Sciatic nerve (tissue), 2 donors: ENCODE data around the gene LGALS9C. TPM values are rescaled to one million over a fixed set of nuclear protein-coding genes. Genes with fewer than 3 reads are reported as not detected.
"Not testable (repeated sequence)": the region's sequence is repeated elsewhere in the genome, so short reads cannot be mapped to it uniquely, and the experiment has no call there.

Source experiments
- ATAC-seq: fragments of 200-7000 bp; cut with Tn5 transposase; one replicate; pipeline ENCODE4 v1.9.1; 2020; ENCODE audit warnings: mild to moderate bottlenecking, moderate library complexity
- DNase-seq: peaks from one replicate; pipeline ENCODE4 v3.0.0-alpha.2; 2020; ENCODE audit warnings: low spot score
- intact Hi-C: fragments of 100-400 bp; cut with DNase I; formaldehyde crosslinking; loops from one replicate; pipeline ENCODE4 v1.14.2; 2022
- total RNA-seq: library from RNA; stranded (reverse); fragmentation: NEBNext Ultra II Directional; extraction: Animal tissue kit (Norgen Biotek cat#: 25700); gene quantifications from one replicate; pipeline ENCODE4 v1.2.1, GENCODE V29; 2021
- donor health status: DM: no; HTN: no; CAD: no.
- donor health status: DM: no; HTN: no; CAD: no.

LGALS9C gene
- total RNA-seq = 0.18 TPM

DNA sequence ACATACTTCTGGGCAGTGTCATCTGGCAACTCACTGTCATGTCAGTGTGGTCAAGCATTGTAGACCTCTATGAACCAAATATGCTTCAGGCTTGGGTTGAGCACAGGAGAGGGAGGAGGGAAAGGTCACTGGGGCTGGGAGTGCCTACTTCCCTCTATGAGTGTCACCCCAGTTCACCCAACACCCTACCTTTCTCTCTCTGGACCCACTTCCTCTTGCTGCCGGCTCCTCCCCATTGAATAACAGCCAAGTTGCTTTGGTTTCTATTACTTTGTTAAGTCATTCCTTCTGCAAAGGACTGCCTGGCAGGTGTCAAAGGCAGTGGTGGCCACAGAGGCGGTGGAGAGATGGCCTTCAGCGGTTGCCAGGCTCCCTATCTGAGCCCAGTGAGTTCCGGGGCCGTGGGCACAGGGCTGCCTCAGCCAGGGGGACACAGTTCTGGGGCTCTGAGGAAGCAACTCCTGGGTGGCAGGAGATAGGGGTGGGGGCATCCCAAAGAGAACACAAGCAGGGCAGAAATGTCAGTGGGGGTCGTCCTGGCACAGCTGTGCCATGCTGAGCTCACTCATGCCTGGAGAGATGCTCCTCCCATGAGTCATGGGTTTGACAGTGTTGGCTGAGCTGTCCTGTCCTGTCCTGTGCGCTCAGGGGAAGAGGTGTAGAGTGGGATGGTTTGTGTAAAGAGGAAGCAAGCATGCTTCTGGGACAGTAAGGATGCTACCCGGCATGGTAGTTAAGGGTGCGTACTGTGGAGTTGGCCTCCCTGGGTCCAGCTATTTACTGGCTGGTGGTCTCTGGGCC lies at the start of gene LGALS9C:
Gene LGALS9C (plus strand): TSS at position 282 of the 801 bp plus-strand sequence. CDS start 66 bp downstream, at position 348.
- intact Hi-C loops, ATAC-seq: not testable (repeated sequence)
- peak; percentile 59 for DNase-seq

DNA sequence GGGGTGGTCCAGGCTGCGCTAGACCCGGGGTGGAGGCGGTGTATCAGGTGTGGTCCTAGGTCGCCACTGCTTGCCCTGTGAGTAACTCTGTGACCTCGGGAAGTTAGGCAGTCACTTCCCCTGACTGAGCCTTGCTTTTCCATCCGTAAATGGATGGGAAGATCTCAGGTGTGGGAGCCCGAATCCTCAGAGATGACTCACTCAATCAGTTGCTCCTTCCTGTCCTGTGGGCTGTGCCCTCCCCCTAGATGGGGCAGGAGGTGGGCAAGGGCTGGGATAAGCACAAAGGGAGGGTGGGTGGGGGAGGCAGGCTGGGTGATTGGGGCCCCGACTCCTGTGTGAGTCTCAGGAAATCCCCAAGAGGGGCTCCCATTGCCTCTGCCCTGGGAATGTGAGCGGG lies 44.4 kb upstream of the LGALS9C start:
- DNase-seq, ATAC-seq, intact Hi-C loops: not testable (repeated sequence)

DNA sequence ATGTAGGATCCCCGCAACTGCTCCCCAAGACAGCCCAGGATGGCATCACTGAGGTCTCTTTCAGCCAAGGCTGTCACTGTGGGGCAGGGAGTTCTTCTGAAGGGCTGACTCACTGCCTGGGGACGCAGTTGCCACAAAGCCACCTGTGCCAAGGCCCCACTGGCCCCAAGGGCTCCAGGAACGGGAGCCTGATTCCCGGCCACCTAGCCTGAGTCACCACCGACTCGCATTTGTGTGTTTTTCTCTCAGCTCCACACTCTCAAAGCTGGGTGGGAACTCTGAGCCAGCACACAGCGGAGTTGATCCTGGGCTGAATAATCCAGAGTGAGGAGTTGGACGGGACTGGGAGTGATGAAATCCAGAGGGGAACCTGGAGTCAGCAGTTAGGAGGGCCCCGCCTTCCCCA lies 37.1 kb upstream of the LGALS9C start:
- ATAC-seq, intact Hi-C loops, DNase-seq: not testable (repeated sequence)

DNA sequence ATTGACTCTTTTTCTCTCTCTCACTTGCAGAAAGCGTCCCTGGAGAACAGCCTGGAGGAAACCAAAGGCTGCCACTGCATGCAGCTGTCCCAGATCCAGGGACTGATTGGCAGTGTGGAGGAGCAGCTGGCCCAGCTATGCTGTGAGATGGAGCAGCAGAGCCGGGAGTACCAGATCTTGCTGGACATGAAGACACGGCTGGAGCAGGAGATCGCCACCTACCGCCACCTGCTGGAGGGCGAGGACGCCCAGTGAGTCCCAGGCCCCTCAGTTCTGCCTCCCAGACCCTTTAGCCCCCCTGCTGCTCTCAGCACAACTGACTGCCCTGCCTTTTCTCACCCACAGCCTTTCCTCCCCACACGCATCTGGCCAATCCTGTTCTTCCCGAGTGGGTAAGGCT lies 34.5 kb upstream of the LGALS9C start:
- peak; percentile 30 for ATAC-seq

DNA sequence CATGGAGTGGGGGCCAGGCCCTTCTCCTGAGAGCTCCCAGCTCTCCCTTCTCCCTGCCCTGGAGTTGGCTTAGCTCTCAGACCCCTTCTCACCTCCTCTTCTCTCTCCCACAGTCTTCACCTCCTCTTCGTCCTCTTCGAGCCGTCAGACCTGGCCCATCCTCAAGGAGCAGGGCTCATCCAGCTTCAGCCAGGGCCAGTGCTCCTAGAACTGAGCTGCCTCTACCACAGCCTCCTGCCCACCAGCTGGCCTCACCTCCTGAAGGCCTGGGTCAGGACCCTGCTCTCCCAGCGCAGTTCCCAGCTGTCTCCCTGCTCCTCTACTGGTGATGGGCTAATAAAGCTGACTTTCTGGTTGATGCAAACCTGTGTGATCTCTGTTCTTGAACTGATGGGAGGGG lies 34.1 kb upstream of the LGALS9C start:
- DNase-seq, intact Hi-C loops: not testable (repeated sequence)
- ATAC-seq = peak; percentile 17

More for the DNA sequence above, 34.5 kb upstream of the LGALS9C start:
- intact Hi-C loops = not testable (repeated sequence)
- peak; percentile 78 for DNase-seq

DNA sequence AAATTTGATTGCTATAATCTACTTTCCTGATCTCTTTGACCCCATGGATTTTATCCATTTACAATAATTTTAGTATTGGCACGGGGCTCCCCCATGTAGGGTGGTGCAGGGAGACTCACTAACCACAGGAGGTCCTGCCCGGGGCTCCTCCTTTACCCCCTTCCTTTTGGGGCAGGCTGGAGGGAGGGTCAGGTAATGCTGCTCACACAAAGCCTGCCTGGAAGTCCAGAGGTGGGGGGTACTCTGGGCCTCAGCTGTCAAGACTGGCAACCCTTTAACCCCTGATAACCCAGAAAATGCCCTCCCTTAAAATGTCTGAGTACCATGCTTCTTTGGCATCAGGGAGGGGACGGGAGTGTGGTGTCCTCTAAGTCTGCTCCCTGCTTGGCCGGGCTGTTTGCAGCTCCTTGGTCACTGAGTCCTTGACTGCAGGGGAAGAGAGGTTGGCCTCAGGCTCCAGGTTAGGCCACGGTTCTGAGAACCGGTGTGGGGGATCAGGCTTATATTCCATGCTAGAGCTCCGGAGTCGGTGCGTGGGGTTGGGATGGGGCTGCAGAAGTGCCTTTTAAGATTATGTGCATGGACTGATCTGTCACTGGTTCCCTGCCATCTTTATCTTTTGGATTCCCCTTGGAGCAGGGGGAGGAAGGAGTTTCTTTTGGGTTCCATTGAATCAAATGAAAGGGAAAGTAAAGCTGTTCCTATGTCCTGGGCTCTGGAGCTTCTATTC lies 28.9 kb upstream of the LGALS9C start:
- DNase-seq, intact Hi-C loops, ATAC-seq: not testable (repeated sequence)

DNA sequence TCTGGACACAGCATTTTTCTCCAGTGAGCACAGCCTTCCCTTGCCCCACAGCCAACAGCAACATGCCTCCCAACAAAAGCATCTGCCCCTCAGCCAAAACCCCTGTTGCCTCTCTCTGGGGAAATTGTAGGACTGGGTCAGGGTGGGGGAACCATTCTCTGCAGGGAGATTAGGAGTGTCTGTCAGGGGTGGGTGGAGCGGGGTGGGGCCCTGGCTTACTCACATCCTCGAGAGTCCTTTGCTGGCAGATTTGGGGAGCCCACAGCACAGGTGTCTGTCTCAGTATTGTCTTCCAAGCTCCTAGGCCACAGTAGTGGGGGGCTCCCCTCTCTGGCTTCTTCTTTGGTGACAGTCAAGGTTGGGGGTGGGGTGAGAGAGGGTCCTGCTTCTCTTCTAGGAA lies 28.3 kb upstream of the LGALS9C start:
- intact Hi-C loops, ATAC-seq, DNase-seq: not testable (repeated sequence)

DNA sequence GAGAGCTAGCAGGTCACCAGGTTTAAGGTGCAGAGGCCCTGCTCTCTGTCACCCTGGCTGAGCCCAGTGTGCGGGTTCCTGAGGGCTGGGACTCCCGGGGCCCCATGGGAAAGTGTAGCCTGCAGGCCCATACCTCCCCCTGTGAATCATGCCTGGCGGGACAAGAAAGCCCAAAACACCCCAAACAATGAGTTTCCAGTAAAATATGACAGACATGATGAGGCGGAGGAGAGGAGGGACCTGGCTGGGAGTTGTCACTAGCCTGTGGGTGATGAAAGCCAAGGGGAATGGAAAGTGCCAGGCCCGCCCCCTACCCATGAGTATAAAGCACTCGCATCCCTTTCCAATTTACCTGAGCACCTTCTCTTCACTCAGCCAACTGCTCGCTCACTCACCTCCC lies 26.8 kb upstream of the LGALS9C start:
- ATAC-seq, DNase-seq, intact Hi-C loops: not testable (repeated sequence)

DNA sequence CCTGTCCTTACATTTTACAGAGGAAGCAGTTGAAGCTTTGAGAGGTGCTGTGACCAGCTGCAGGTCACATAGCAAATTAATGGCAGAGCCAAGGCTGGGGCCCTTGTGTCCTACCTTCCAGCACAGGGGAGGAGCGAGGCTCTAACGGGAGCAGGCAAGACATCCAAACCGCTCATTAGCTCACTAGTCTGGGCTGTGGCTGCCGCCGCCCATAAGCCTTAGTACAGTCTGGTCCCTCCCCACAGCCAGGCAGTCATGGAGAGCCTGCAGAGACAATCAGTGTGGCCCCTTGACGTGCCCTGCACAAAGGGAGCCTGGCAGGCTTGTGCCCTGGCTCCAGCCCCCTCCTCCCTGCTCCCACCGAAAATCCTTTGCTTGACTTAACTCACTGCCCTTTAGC lies 25.6 kb upstream of the LGALS9C start:
- ATAC-seq, intact Hi-C loops, DNase-seq: not testable (repeated sequence)

DNA sequence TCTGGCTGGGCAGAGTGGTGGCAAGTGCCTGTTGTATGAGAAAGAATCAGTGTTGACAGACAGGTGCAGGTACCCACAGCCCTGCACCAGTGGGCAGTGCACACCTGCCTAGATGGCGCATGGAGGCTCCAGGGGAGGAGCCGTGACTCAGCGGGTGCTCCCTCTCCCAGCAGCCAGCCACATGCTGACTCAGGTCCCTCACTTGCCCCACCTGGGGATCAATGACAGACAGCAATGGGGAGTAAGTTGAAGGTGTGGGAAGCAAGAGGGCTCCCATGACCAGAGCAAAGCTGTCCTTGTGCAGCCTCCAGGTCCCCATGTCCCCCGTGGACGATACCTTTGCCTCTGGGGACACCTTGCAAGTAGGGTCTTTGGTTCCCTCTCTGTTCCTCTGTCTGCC lies 24.6 kb upstream of the LGALS9C start:
- DNase-seq, ATAC-seq, intact Hi-C loops: not testable (repeated sequence)

DNA sequence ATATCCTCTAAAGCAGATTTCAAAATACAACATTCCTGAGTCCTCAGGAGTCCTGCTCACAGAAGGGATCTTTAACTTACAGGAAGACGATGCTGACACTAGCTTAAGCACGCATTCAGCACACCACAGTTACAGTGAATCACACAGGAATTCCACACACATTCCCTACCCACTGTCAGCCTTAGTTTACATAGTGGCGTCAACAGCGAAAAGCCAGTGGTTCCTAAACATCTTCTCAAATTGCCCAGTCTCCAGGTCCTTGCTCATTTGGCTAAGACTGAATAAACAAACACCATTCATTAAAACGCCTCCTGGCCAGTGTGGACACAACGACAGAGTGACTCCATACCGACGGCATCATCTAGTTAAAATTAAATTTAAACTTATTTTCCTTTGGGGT lies 17.6 kb upstream of the LGALS9C start:
- intact Hi-C loops, DNase-seq, ATAC-seq: not testable (repeated sequence)

DNA sequence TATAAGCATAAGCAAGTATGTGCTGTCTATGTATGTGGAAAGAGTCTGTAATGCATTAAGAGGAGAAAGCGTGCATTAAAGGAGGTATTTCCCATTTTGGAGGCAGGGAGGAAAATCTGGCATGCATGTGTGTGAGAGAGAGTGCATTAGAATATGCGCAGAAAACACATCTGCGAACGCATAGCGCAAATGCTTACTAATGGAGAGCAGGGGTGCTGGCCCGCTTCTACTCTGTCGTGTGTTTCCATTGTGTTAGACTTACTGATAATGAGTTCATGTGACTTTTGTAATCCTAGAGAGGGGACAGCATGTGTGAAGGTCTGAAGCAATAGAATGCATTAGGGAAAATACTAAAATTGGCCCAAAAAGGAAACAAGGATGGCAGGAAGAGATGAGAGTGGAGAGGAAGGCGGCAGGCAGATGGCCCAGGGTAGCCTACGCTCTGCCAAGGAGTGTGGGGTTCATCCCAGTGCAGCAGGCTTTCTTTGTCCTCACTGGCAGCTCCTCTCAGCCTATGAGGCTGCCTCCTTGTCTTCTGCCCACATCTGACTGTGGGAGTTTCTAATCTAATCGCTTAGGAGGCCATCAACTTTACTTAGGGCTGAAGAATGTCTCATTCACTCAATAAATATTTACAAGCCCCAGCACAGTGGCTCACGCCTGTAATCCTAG lies 12.6 kb upstream of the LGALS9C start:
- intact Hi-C loops, DNase-seq, ATAC-seq: not testable (repeated sequence)

DNA sequence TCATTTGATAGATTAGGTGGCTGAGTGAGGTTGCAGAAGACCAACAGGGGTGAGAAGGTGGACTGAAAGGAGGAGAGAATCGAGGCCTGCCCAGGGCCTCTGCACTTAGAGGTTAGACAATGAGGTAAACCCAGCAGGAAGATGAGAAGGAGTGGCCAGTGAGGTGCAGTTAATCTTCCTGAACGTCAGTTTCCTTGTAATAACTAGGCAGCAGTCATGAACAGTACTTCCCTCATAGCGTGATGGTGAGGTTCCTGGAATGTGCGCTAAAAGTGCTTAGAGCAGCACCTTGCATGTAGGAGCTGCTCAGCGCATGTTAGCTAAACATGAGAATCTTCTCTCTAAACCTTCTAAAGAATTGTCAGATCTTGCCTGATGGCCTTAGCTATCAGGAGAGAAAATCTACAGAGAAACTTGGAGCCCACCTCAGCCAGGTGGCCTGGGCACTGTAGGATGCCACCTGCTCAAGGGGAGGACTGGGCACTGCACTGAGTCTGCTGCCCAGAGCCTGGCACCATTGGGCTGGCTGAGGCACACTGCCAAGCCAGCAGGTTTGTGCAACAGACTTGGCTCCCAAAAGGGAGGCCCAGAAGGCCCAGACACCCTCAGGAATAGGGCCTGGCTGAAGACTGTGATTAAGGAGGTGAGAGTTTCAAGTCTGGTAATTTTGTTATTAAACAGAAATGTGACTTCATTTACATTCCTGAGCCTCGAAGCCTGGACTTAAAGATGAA lies 10.2 kb upstream of the LGALS9C start:
- DNase-seq, ATAC-seq, intact Hi-C loops: not testable (repeated sequence)

DNA sequence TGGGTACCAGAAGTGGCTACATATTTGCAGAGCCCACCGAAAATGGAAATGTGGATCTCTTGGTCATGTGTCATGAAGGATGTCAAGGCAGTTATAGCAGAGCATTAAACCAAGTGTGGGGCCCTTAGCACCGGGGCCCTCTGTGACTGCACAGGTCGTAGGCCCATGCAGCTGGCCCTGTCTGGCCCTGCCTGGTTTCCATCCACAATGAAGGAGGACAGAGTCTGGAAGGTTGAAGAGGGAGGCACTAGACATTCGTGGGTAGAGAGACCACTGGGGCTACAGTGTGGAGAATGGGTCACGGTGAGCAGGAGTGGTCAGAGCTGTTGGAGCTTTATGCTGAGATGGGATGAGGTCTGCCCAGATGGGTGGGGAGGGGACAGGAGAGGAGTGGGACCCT lies 9.6 kb upstream of the LGALS9C start:
- DNase-seq, ATAC-seq, intact Hi-C loops: not testable (repeated sequence)

DNA sequence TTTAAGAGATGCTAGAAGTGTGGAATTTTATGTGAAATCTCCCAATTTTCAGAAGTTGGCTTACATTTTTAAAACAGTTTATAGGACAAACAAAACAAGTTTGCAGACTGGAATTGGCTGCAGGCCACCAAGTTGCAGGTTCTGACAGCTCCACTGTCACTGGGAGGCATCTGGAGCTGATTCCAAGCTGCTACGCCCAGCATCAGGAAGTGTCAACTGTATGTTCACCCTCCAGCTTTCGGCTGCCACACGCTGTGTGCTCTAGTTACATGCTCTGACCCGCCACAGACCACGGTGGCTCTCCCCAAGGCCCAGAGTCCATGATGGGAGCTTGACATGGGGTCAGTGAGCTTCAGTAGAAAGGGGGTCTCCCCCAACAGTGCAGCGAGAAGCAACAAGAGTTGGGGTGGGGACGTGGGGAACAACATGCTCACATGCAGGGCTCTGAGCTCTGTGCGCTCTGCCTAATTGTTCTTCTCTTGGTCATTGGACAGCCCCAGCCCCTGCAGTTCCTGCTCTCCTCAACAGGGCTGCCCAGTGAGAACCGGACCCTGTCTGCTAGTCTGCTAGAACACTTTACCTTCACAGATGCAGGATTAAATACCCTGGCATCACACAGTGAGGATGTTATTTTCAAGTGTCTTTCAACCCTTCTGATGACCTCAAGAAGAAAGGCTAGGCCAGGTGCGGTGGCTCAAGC lies 8.0 kb upstream of the LGALS9C start:
- ATAC-seq, intact Hi-C loops, DNase-seq: not testable (repeated sequence)

DNA sequence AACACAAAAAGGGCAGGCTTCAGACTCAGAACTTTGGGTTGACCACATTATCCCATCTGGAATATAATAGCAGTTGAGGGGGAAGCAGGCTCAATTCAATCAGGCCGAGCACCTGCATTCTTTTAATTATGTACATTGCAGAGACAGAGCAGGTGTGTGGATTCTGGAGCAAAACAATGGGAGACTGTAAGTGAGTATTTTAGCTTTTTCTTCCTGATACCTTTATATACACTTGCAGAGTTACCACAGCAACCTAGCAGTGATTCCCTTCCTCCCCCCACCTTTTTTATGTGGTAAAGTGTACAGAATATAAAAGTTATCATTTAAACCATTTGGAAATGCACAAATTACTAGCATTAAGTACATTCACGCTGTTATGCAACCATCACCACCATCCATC lies 6.8 kb upstream of the LGALS9C start:
- DNase-seq, intact Hi-C loops, ATAC-seq: not testable (repeated sequence)

DNA sequence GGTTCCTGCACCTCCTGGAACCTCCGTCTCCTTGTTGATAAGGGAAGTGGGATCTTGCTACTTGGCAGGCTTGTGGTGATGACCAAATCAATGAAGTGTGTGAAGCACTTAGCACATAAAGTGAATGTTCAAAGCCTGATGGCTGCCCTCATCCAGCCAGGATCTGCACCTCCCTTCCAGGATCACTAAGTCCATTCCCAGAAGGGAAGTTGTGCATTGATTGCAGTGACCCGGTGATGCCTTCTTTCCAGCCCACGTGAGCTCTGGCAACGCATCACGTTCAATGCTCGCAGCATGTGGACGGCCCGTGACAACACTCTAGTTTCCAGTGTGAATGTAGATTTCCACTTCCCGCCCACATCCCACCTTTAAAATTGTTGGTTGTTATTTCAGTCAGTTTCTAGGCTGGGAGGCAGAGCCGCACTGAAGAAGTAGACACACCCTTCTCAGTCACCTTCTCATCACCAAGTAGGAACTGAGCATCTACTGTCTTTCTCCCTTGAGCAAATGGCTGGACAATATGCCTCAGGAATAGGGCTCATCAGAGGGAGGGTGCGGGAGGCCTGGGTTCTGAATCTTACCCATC lies 6.2 kb upstream of the LGALS9C start:
- intact Hi-C loops, DNase-seq, ATAC-seq: not testable (repeated sequence)
